HL-60/S4 (cell line): ENCODE measurements around the gene EEF2K.
"Not testable (repeated sequence)": the region's sequence is repeated elsewhere in the genome, so short reads cannot be mapped to it uniquely, and the experiment has no call there.

Experiments
- in situ Hi-C: fragments of 300-500 bp; cut with MboI; formaldehyde crosslinking; loops from 2 replicates; pipeline ENCODE4 v1.14.3; 2022; ENCODE audit warnings: low sequenced_read_pairs

The EEF2K gene

GRCh38 chr16:22284637-22285036 lies 78.6 kb downstream of the EEF2K start:
- in situ Hi-C loops = no loop called here

- in situ Hi-C loops = no loop called here
Observed at GRCh38 chr16:22285080-22285479, 79.0 kb downstream of the EEF2K start.

GRCh38 chr16:22291020-22291419 lies 84.9 kb downstream of the EEF2K start:
- in situ Hi-C loops = loop anchor here (10.0 kb wide), 1 partner anchor 286 kb away; the partner anchor contains the start of genes MOSMO and PDZD9

GRCh38 chr16:22291860-22292318 lies 85.8 kb downstream of the EEF2K start:
- in situ Hi-C loops = loop anchor here (10.0 kb wide), 1 partner anchor 287 kb away; the partner anchor contains the start of genes MOSMO and PDZD9

GRCh38 chr16:22292320-22292719 lies 86.2 kb downstream of the EEF2K start:
- in situ Hi-C loops = loop anchor here (10.0 kb wide), 1 partner anchor 288 kb away; the partner anchor contains the start of genes MOSMO and PDZD9

GRCh38 chr16:22293137-22294106 lies 87.3 kb downstream of the EEF2K start:
- in situ Hi-C loops = loop anchor here (10.0 kb wide), 1 partner anchor 289 kb away; the partner anchor contains the start of genes MOSMO and PDZD9

- in situ Hi-C loops = loop anchor here (5.0 to 10.0 kb wide), 2 partner anchors 94 to 292 kb away; partner anchors contain the start of genes MOSMO and PDZD9
Observed at GRCh38 chr16:22296225-22297113, 90.4 kb downstream of the EEF2K start.

GRCh38 chr16:22297114-22297870 lies 91.2 kb downstream of the EEF2K start, which contains the start of gene POLR3E:
TSS of gene POLR3E (plus strand) at chr16:22297409. CDS start at chr16:22302969, 5,560 bp downstream.
- in situ Hi-C loops = loop anchor here (5.0 to 10.0 kb wide), 2 partner anchors 95 to 292 kb away; partner anchors contain the start of genes MOSMO and PDZD9

GRCh38 chr16:22297871-22298733 lies 92.0 kb downstream of the EEF2K start:
- in situ Hi-C loops = loop anchor here (5.0 to 10.0 kb wide), 2 partner anchors 96 to 293 kb away; partner anchors contain the start of genes MOSMO and PDZD9

- in situ Hi-C loops = loop anchor here (5.0 to 10.0 kb wide), 2 partner anchors 97 to 294 kb away; partner anchors contain the start of genes MOSMO and PDZD9
Observed at GRCh38 chr16:22299036-22299435, 93.0 kb downstream of the EEF2K start.

- in situ Hi-C loops = no loop called here
Observed at GRCh38 chr16:22300427-22301071, 94.5 kb downstream of the EEF2K start.

- in situ Hi-C loops = not testable (repeated sequence)
Observed at GRCh38 chr16:22301423-22301822, 95.3 kb downstream of the EEF2K start.

GRCh38 chr16:22302776-22303363 lies 96.8 kb downstream of the EEF2K start:
- in situ Hi-C loops = no loop called here

GRCh38 chr16:22304411-22304810 lies 98.3 kb downstream of the EEF2K start:
- in situ Hi-C loops = no loop called here

- in situ Hi-C loops = no loop called here
Observed at GRCh38 chr16:22306788-22307187, 100.7 kb downstream of the EEF2K start.

GRCh38 chr16:22307838-22308237 lies 101.8 kb downstream of the EEF2K start:
- in situ Hi-C loops = no loop called here

GRCh38 chr16:22308824-22309520 lies 102.9 kb downstream of the EEF2K start:
- in situ Hi-C loops = no loop called here
